GM18858 (cell line): ENCODE measurements around the gene FEV.

Source experiments
- ATAC-seq: cut with Tn5 transposase; IDR thresholded peaks from one replicate; pipeline ENCODE4 v1.9.1; 2021; ENCODE audit not compliant: unreplicated experiment

Gene FEV

GRCh38 chr2:218985021-218985324 lies at the start of gene FEV:
TSS of gene FEV (minus strand) at chr2:218985184. CDS start at chr2:218985075, 109 bp downstream.
- no peak for ATAC-seq

GRCh38 chr2:219032051-219032745 lies 47.2 kb upstream of the FEV start:
- no peak for ATAC-seq

DNA sequence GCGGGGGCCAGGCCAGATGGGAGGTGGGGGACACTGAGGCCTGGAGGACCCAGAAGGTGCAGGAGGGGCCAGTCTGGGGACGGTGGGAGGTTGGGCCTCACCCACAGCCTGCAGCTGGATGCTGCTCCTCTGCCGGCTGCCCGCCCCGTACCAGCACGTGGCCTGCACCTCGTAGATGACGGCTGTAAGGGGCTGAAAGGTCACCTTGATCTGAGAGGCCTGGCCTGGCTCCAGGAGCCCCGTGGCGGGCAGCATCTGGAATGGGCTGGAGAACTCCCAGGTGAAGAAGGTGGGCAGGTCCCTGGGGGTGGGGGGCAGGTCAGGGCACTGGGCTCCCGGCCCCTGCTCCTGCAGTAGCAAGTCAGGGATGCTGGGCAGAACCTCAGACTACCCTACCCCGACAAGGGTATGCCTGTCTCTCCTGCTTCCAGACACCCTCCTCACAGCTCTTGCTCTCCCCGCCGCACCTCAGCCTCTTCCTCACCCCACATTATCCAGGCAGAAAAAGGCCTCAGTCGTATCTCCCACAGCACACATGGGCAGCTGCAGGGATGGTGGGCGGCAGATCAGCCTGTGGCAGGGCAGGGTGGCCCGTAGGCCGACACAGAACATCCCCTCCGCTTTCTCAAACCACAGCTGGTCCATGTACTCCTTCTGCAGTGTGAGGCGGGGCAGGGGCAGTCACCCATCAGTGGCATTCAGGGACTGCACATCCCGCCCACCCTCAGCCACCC lies 46.2 kb upstream of the FEV start:
- no peak for ATAC-seq

GRCh38 chr2:219030177-219030940 lies 45.4 kb upstream of the FEV start:
- ATAC-seq, result no peak

GRCh38 chr2:219029829-219030165 lies 44.8 kb upstream of the FEV start:
- ATAC-seq, result no peak

GRCh38 chr2:219028996-219029828 lies 44.2 kb upstream of the FEV start:
- ATAC-seq, result no peak

DNA sequence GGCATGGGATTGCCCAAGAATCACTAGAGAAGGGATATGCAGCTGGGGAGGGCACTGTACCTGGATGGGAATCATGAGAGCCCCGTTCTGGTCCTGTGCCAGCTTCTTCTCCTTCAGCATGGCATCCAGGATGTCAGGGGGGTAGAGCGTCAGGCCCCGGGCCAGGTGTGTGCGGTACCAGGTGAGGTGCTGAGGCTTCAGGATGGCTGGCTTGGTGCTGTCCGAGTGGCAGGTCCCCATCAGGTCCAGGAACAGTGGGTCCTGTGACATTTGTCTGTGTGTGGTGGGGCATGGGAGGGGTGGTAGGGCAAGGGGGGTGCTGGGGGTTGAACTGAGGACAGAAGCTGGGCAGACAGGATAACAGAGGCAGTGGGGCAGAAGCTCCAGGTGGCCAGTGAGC lies 43.2 kb upstream of the FEV start:
- no peak for ATAC-seq

DNA sequence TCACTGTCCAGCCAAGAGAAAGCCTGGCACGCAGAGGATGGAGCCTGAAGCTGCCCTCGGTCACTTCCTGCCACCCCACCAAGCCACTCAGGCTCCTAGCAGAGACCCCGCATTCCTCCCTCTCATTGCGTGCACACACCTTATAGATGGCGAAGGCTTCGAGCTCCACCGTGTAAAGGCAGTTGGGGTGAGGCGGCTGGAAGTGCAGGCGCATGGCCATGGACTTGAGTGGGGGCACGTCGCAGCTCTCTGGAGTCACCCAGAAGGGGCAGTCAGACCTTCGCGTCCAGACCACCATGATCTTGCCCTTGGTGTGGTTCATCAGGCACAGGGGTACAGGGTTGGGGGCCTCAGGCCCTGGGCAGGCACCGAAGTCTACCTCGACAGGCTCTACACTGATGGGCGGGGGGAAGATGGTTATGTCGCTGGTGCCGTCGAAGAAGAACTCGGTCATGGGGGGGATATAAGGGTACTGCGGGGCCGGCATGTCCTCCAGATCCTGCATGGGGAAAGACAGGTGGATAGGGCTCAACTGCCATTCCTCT lies 42.6 kb upstream of the FEV start:
- ATAC-seq, result no peak

DNA sequence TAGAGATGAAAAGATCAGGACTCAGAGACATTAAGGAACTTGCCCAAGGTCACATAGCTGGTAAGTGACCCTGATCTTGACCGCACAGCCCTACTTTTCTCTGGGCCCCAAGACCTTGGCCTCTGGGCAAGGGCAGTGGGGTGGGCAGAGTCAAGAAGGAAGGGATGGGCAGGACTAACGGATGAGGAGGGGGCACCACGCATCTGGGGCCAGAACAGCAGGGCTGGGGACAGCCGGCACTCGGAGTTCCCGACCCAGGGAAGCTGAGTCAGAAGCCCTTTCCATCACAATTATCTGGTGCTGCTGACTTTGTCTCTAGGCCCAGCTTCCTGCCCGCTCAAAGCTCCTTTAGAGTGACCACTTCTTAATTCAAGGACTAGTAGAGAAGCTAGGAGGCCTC lies 42.0 kb upstream of the FEV start:
- ATAC-seq, result no peak

GRCh38 chr2:219025637-219026585 lies 40.9 kb upstream of the FEV start:
- no peak for ATAC-seq

DNA sequence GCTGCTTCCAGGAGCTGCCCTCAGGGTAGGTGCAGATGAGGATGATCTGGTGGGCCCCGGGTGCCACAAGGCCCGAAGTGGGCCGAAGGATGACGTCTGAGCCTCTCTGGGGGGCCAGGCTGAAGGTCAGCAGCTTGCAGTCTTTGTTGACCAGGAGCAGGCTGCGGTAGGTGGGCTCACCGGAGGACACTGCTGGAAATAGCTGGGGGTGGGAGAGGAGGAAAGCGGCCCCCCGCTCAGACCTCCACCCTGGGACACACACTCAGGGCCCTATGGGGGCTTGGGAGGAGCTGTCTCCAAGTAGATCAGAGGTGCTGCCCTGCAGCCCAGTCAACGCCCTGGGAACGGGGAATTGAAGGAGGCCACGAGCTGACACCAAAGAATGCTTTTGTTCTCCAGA lies 39.1 kb upstream of the FEV start:
- ATAC-seq, result no peak

- no peak for ATAC-seq
Measured at GRCh38 chr2:219023045-219023605, 38.1 kb upstream of the FEV start.

DNA sequence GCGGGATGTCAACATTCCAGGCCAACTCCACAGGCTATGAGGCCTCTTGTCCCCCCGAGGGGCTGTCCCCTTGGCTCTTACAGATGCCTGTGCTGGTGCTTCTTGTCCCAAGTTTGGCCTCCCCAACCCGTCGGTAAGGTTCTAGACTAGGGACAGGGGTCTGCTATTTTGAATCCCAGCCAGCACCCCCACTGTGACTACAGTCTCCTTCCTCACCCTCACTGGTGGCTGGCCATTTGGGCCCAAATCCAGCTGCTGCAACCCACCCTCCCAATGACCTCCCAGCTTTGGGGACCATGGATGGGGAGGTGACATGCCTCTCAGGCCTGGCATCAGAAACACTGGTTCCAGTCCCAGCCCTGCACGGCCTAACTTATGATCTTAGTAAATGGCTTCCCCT lies 37.6 kb upstream of the FEV start:
- no peak for ATAC-seq

- ATAC-seq, result no peak
Measured at GRCh38 chr2:219022041-219022440, 37.1 kb upstream of the FEV start.

DNA sequence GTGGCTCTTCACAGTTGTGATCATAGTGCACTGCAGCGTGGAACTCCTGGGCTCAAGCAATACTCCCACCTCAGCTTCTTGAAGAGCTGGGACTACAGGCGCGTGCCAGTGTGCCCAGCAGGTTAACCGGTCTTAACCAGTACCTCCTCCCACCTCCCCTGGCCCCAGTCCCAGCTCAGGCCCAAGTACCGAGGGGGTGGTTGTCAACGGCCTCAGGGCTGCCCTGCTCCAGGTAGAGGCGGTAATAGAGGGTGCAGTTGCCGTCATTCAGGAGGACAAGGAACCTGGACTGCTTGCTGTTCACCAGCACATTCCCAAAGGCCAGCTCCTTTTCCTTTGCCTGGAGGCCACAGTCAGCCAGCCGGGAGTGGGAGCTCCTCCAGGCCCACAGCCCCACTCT lies 36.6 kb upstream of the FEV start:
- no peak for ATAC-seq

DNA sequence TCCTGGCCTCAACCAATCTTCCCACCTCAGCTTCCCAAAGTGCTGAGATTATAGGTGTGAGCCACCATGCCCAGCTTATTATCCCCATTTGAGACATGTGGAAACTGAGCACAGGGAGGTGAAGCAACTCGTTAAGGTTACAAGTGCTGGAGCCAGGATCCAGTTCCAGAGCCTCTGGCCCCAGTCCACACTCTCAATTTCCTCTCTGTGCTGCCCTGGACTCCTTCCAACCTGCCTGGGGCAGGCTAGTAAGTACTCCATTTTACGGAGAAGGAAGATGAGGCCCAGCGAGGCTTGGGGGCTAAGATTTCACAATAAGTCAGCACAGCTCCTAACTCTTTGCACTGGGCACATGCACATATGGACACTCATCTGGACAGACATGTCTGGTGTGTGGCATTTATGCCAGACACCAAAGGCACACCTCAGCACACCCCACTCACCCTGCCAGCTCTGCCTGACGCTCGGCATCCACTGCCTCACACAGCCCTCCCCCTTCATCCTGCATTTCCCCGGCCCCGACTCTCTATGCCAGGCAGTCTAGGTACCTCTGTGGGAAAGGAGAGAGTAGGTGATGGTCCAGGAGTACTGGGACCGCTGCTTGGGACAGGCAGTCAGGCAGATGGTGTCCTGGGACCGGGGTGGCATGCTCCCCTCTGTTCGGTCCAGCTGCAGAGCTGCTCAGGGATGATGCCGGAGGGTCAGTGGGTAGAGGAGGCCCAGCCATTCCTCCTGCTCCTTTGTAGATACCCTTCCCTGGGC lies 35.8 kb upstream of the FEV start:
- ATAC-seq, result no peak

- no peak for ATAC-seq
Measured at GRCh38 chr2:219019436-219019835, 34.5 kb upstream of the FEV start.

DNA sequence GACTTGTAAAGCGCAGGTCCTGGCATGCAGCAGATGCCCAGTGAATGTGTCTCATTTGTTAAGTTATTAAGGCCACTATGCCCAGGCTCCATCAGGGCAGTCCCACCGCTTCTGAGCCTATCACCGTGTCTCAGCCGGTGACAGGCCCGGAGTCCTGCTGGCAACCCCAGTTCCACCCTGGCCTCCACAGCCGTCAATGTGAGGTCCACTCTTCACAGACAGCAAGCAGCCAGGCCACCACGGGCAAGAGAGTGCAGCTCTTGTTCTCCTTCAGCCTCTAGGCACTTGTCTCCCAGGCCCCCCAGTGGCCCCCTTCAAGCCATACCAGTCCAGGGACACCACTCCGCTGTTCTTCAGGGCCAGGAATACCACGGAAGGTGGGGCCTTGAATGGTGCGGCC lies 33.7 kb upstream of the FEV start:
- no peak for ATAC-seq

- no peak for ATAC-seq
Measured at GRCh38 chr2:219018286-219018685, 33.3 kb upstream of the FEV start.
